ENCODE data around the gene ADCY3. TPM values are rescaled to one million over a fixed set of nuclear protein-coding genes. Genes with fewer than 3 reads are reported as not detected.

Gene ADCY3
- total RNA-seq, 3 donors from 2014 or later = 29.3 to 89.1 (median 56.1) TPM

GRCh38 chr2:24831221-24832072 is 88.6 kb downstream of the ADCY3 start:
- TF ChIP-seq POLR2A (IDR thresholded peaks at IDR 0.05) = no peak
- TF ChIP-seq CTCF (IDR thresholded peaks at IDR 0.05) = no peak
- TF ChIP-seq POLR2AphosphoS5 (IDR thresholded peaks at IDR 0.05) = no peak
- Histone ChIP-seq H3K9me3 (no peaks in the 10 kb centered on the region), H3K4me1 (no peaks in the 10 kb centered on the region), H3K27me3 (no peaks in the 10 kb centered on the region), H3K4me3 (no peak overlapping the region), H3K27ac (peak overlapping the region in 1 of 2 donors; percentile 21), H3K36me3 (no peaks in the 10 kb centered on the region)
- intact Hi-C loops (cut with DNase I; ENCODE audit: low total_unique reads) = no loop called here
- no peak for DNase-seq (ENCODE audit: low spot score in 2 of 2)

- no peak overlapping the region for H3K27ac ChIP-seq
- no peak for DNase-seq (ENCODE audit: low spot score in 2 of 2)
- intact Hi-C loops (cut with DNase I; ENCODE audit: low total_unique reads) = no loop called here
Measured at GRCh38 chr2:24830786-24831185, 89.3 kb downstream of the ADCY3 start.

GRCh38 chr2:24830351-24830750 is 89.7 kb downstream of the ADCY3 start:
- Histone ChIP-seq H3K27me3 (no peaks in the 10 kb centered on the region), H3K36me3 (no peaks in the 10 kb centered on the region), H3K4me1 (no peaks in the 10 kb centered on the region), H3K27ac (no peak overlapping the region), H3K4me3 (no peak overlapping the region), H3K9me3 (no peaks in the 10 kb centered on the region)
- no peak for DNase-seq (ENCODE audit: low spot score in 2 of 2)
- TF ChIP-seq POLR2AphosphoS5 (IDR thresholded peaks at IDR 0.05) = no peak
- TF ChIP-seq CTCF (IDR thresholded peaks at IDR 0.05) = no peak
- TF ChIP-seq POLR2A (IDR thresholded peaks at IDR 0.05) = no peak
- intact Hi-C loops (cut with DNase I; ENCODE audit: low total_unique reads) = no loop called here

More at GRCh38 chr2:24830786-24831185, 89.3 kb downstream of the ADCY3 start:
- TF ChIP-seq POLR2A (IDR thresholded peaks at IDR 0.05) = no peak
- TF ChIP-seq CTCF (IDR thresholded peaks at IDR 0.05) = no peak
- no peak for TF ChIP-seq POLR2AphosphoS5 (IDR thresholded peaks at IDR 0.05)
- Histone ChIP-seq H3K36me3 (no peaks in the 10 kb centered on the region), H3K27me3 (no peaks in the 10 kb centered on the region), H3K9me3 (no peaks in the 10 kb centered on the region), H3K4me1 (no peaks in the 10 kb centered on the region), H3K4me3 (no peak overlapping the region)

- no peaks in the 10 kb centered on the region for H3K4me1 ChIP-seq
- intact Hi-C loops (cut with DNase I; ENCODE audit: low total_unique reads) = loop anchor here (10.0 kb wide), 1 partner anchor 414 kb away; no protein-coding TSS in a partner anchor
- no peak overlapping the region for H3K4me3 ChIP-seq
- H3K27me3 ChIP-seq = no peaks in the 10 kb centered on the region
- H3K36me3 ChIP-seq = no peaks in the 10 kb centered on the region
- H3K27ac ChIP-seq = no peak overlapping the region
- no peaks in the 10 kb centered on the region for H3K9me3 ChIP-seq
- DNase-seq (ENCODE audit: low spot score in 2 of 2) = no peak
- TF ChIP-seq POLR2A (IDR thresholded peaks at IDR 0.05) = no peak
- TF ChIP-seq CTCF (IDR thresholded peaks at IDR 0.05) = no peak
- no peak for TF ChIP-seq POLR2AphosphoS5 (IDR thresholded peaks at IDR 0.05)
Measured at GRCh38 chr2:24828238-24828996, 91.6 kb downstream of the ADCY3 start.

Measured in breast epithelium (tissue), 4 donors.